ENCODE measurements around the gene TPP1.

TPP1 gene

GRCh38 chr11:6640036-6640984 lies 21.1 kb upstream of the TPP1 start:
- no peak for DNase-seq (ENCODE audit: low read depth)
- no peak for TF ChIP-seq CTCF (conservative IDR thresholded peaks at IDR 0.05; ENCODE audit: low read length)

GRCh38 chr11:6638429-6638828 lies 19.2 kb upstream of the TPP1 start:
- H3K4me3 ChIP-seq (ENCODE audit: low read length), result no peak overlapping the region
- no peak for TF ChIP-seq CTCF (conservative IDR thresholded peaks at IDR 0.05; ENCODE audit: low read length)
- no peak for DNase-seq (ENCODE audit: low read depth)

More at GRCh38 chr11:6640036-6640984, 21.1 kb upstream of the TPP1 start:
- H3K4me3 ChIP-seq (ENCODE audit: low read length), result no peak overlapping the region

DNA sequence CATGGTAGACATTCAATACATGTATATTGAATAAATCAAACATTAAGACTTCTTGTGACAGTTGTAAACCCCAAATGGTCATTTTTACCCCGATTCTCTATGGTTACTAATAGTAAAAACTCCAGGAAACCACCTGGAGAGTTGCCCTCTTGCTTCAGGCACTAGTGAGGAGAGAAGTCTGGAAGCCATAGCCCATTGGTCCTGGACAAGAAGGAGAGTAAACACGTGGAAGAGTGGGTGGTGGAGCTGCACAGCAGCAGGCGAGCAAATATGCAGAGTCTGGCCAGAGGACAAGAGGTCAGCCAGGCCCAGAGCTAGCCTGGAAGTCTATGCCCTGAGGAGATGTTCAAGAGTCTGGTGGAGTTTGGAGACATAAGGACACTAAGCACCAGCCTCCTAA lies 18.6 kb upstream of the TPP1 start:
- H3K4me3 ChIP-seq (ENCODE audit: low read length), result no peak overlapping the region
- peak; percentile 87 for DNase-seq (ENCODE audit: low read depth)
- TF ChIP-seq CTCF (conservative IDR thresholded peaks at IDR 0.05; ENCODE audit: low read length), result no peak

DNA sequence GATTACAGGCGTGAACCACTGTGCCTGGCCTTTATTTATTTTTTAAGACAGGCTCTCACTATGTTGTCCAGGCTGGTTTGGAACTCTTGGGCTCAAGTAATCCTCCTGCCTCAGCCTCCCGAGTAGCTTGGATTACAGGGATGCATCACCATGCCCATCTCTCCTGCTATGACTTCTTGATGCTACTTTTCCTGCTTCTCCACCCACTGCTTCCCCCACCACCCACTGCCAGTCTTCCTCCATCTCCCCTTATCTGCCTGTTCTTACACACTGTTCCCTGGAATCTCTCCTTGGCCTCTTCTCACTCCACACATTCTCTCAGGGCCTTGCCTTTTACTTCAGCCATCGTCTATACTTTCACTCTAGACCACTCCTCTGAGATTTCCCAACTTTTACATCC lies 17.3 kb upstream of the TPP1 start:
- no peak for DNase-seq (ENCODE audit: low read depth)
- no peak overlapping the region for H3K4me3 ChIP-seq (ENCODE audit: low read length)
- TF ChIP-seq CTCF (conservative IDR thresholded peaks at IDR 0.05; ENCODE audit: low read length), result no peak

GRCh38 chr11:6635082-6635932 lies 16.1 kb upstream of the TPP1 start:
- no peak for TF ChIP-seq CTCF (conservative IDR thresholded peaks at IDR 0.05; ENCODE audit: low read length)
- H3K4me3 ChIP-seq (ENCODE audit: low read length), result no peak overlapping the region
- peak; percentile 29 for DNase-seq (ENCODE audit: low read depth)

GRCh38 chr11:6634534-6634933 lies 15.3 kb upstream of the TPP1 start:
- DNase-seq (ENCODE audit: low read depth), result no peak
- H3K4me3 ChIP-seq (ENCODE audit: low read length), result no peak overlapping the region
- no peak for TF ChIP-seq CTCF (conservative IDR thresholded peaks at IDR 0.05; ENCODE audit: low read length)

Measured in AG10803 (cell line).